Liver (tissue), 9 donors: ENCODE measurements around the gene NOCT. TPM values are rescaled to one million over a fixed set of nuclear protein-coding genes. Genes with fewer than 3 reads are reported as not detected.

Experiments
- DNase-seq: peaks from one replicate; pipeline ENCODE4 v3.0.0-alpha.2; 2017; ENCODE audit warnings: low spot score
- H3K27ac ChIP-seq, 2 donors: one replicate each; pipeline ENCODE4 v1.7.0; 2013; ENCODE audit warnings: inconsistent platforms in 2 of 2, low read length in 2 of 2, control low read depth in 1 of 2, low read depth in 1 of 2, mild to moderate bottlenecking in 1 of 2
- H3K27me3 ChIP-seq, 4 donors: one replicate each; pipeline versions ENCODE4 v1.6.1 to v1.7.0; 2013; ENCODE audit warnings: low read length in 3 of 4, inconsistent platforms in 1 of 4, mild to moderate bottlenecking in 1 of 4, moderate library complexity in 1 of 4; ENCODE audit not compliant: control insufficient read depth in 4 of 4, insufficient read depth in 4 of 4
- H3K36me3 ChIP-seq, 4 donors: one replicate each; pipeline versions ENCODE4 v1.6.1 to v1.7.0; 2013; ENCODE audit warnings: low read length in 3 of 4, mild to moderate bottlenecking in 3 of 4, low read depth in 1 of 4, moderate library complexity in 1 of 4; ENCODE audit not compliant: control insufficient read depth in 4 of 4, insufficient read depth in 3 of 4
- H3K4me1 ChIP-seq, 4 donors: one replicate each; pipeline versions ENCODE4 v1.6.1 to v1.7.0; 2013; ENCODE audit warnings: low read length in 3 of 4, mild to moderate bottlenecking in 3 of 4, moderate library complexity in 1 of 4; ENCODE audit not compliant: control insufficient read depth in 4 of 4, insufficient read depth in 4 of 4
- H3K4me3 ChIP-seq, 3 donors: one replicate each; pipeline versions ENCODE4 v1.6.1 to v1.7.0; 2013; ENCODE audit warnings: low read length in 3 of 3, control low read depth in 1 of 3, low read depth in 1 of 3, mild to moderate bottlenecking in 1 of 3
- H3K9ac ChIP-seq, 2 donors: one replicate each; pipeline ENCODE4 v1.7.0; 2013; ENCODE audit warnings: low read length in 2 of 2, mild to moderate bottlenecking in 2 of 2, moderate library complexity in 2 of 2, control low read depth in 1 of 2, low read depth in 1 of 2
- H3K9me3 ChIP-seq, 4 donors: one replicate each; pipeline versions ENCODE4 v1.6.1 to v1.7.0; 2013; ENCODE audit warnings: low read length in 3 of 4; ENCODE audit not compliant: control insufficient read depth in 4 of 4
- EGR1 ChIP-seq, 2 donors: IDR thresholded peaks; 2 replicates each; pipeline ENCODE4 v1.6.1; 2016 to 2018; ENCODE audit warnings: antibody characterized with exemption in 2 of 2, low read depth in 2 of 2
- FOXA1 ChIP-seq: IDR thresholded peaks from 2 replicates; pipeline ENCODE4 v1.6.1; 2016; ENCODE audit warnings: antibody characterized with exemption
- FOXA2 ChIP-seq: IDR thresholded peaks from 2 replicates; pipeline ENCODE4 v1.6.1; 2016; ENCODE audit warnings: antibody characterized with exemption
- GABPA ChIP-seq, 2 donors: IDR thresholded peaks in 1 of 2; conservative IDR thresholded peaks in 1 of 2; 2 replicates each; pipeline ENCODE4 v1.6.1; 2016; ENCODE audit warnings: antibody characterized with exemption in 2 of 2, mild to moderate bottlenecking in 1 of 2, moderate library complexity in 1 of 2
- HNF4A ChIP-seq, 2 donors: conservative IDR thresholded peaks; 2 replicates each; pipeline ENCODE4 v1.6.1; 2016; ENCODE audit warnings: antibody characterized with exemption in 2 of 2, mild to moderate bottlenecking in 2 of 2
- HNF4G ChIP-seq: IDR thresholded peaks from 2 replicates; pipeline ENCODE4 v1.6.1; 2016; ENCODE audit warnings: antibody characterized with exemption
- JUND ChIP-seq, 2 donors: IDR thresholded peaks; 2 replicates each; pipeline ENCODE4 v1.6.1; 2016; ENCODE audit warnings: antibody characterized with exemption in 2 of 2
- NR2F2 ChIP-seq: IDR thresholded peaks from 2 replicates; pipeline ENCODE4 v1.6.1; 2016; ENCODE audit warnings: antibody characterized with exemption
- RAD21 ChIP-seq, 2 donors: IDR thresholded peaks; 2 replicates each; pipeline ENCODE4 v1.6.1; 2016; ENCODE audit warnings: antibody characterized with exemption in 2 of 2, mild to moderate bottlenecking in 2 of 2
- RXRA ChIP-seq, 2 donors: IDR thresholded peaks; 2 replicates each; pipeline ENCODE4 v1.6.1; 2017 to 2018; ENCODE audit warnings: antibody characterized with exemption in 2 of 2, mild to moderate bottlenecking in 1 of 2
- TAF1 ChIP-seq: conservative IDR thresholded peaks from 2 replicates; pipeline ENCODE4 v1.6.1; 2016; ENCODE audit warnings: antibody characterized with exemption, mild to moderate bottlenecking
- YY1 ChIP-seq: IDR thresholded peaks from 2 replicates; pipeline ENCODE4 v1.6.1; 2016; ENCODE audit warnings: antibody characterized with exemption, mild to moderate bottlenecking
- WGBS: extraction: QIAGEN DNeasy Blood & Tissue Kit; methylation state at CpG from one replicate; pipeline ENCODE4 v1.1.7; 2013; 5-methylcytosine and 5-hydroxymethylcytosine counted together
- polyA plus RNA-seq, 2 donors: library from polyadenylated mRNA; stranded (reverse) in 1 of 2; unstranded in 1 of 2; fragments of 200-250 nt in 1 of 2; fragments of >200 nt in 1 of 2; fragmentation: Nextera tagmentation in 1 of 2; extraction: Ambion mirVana in 1 of 2; gene quantifications; one replicate each; pipeline versions ENCODE4 v1.2.1 to v1.2.3, GENCODE V29; 2013 to 2015
- total RNA-seq, 2 donors: library from RNA; depleted of rRNA; stranded (reverse); fragments of >200 nt; gene quantifications; one replicate each; pipeline ENCODE4 v1.2.3, GENCODE V29; 2014
- TF ChIP-seq, protein P1 (sequence below): IDR thresholded peaks from 2 replicates; pipeline ENCODE4 v1.6.1; 2016; ENCODE audit warnings: antibody characterized with exemption
- TF ChIP-seq, protein P2 (sequence below): IDR thresholded peaks from 2 replicates; pipeline ENCODE4 v1.6.1; 2016; ENCODE audit warnings: antibody characterized with exemption, mild to moderate bottlenecking
- TF ChIP-seq, protein P3 (sequence below): fragments of 150-350 bp; IDR thresholded peaks from 2 replicates; pipeline ENCODE4 v1.5.1; 2017; ENCODE audit warnings: improper control_type of control experiment, low read depth, low read length; ENCODE audit not compliant: missing input control
- TF ChIP-seq, protein P4 (sequence below): IDR thresholded peaks from 2 replicates; pipeline ENCODE4 v1.6.1; 2016; ENCODE audit warnings: antibody characterized with exemption
- donor health status: healthy.
- donor health status: healthy.
- donor health status: healthy.
- donor health status: healthy.
- donor health status: healthy.

The NOCT gene
- total and polyA plus RNA-seq, 4 donors: 2.8 to 11.9 (median 4.3) TPM

DNA sequence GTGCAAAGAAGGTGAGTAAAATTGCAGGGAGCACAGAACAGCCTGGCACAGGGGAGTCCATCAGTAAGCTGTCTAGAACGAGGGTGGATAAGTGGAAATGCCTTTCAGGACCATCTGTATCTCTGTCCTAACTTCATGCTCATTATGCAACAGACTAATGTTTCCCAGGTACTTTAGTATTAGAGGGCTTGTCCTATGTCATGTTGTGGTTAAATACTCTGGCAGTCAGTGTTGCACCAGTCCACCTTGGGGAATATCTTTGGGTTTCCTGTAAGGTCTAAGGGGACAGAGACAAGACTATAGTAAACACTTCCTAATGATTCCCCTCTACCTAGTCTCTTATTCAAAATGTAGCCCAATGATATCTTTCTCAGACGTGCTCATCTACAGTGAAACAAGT is 21.3 kb downstream of the NOCT start:
- no peak overlapping the region for H3K27ac ChIP-seq
- no peaks in the 10 kb centered on the region for H3K27me3 ChIP-seq
- WGBS: 83% methylated on average over 2 of the region's 2 CpGs
- no peaks in the 10 kb centered on the region for H3K4me1 ChIP-seq
- no peak for TF ChIP-seq TAF1
- no peak for TF ChIP-seq HNF4A (conservative IDR thresholded peaks at IDR 0.05)
- TF ChIP-seq YY1: no peak
- no peak for TF ChIP-seq EGR1 (IDR thresholded peaks at IDR 0.05; ENCODE audit: low read depth in 2 of 2)
- no peak for TF ChIP-seq HNF4G
- no peak for TF ChIP-seq NR2F2
- TF ChIP-seq, protein P1, sequence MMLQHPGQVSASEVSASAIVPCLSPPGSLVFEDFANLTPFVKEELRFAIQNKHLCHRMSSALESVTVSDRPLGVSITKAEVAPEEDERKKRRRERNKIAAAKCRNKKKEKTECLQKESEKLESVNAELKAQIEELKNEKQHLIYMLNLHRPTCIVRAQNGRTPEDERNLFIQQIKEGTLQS: no peak
- TF ChIP-seq, protein P2, sequence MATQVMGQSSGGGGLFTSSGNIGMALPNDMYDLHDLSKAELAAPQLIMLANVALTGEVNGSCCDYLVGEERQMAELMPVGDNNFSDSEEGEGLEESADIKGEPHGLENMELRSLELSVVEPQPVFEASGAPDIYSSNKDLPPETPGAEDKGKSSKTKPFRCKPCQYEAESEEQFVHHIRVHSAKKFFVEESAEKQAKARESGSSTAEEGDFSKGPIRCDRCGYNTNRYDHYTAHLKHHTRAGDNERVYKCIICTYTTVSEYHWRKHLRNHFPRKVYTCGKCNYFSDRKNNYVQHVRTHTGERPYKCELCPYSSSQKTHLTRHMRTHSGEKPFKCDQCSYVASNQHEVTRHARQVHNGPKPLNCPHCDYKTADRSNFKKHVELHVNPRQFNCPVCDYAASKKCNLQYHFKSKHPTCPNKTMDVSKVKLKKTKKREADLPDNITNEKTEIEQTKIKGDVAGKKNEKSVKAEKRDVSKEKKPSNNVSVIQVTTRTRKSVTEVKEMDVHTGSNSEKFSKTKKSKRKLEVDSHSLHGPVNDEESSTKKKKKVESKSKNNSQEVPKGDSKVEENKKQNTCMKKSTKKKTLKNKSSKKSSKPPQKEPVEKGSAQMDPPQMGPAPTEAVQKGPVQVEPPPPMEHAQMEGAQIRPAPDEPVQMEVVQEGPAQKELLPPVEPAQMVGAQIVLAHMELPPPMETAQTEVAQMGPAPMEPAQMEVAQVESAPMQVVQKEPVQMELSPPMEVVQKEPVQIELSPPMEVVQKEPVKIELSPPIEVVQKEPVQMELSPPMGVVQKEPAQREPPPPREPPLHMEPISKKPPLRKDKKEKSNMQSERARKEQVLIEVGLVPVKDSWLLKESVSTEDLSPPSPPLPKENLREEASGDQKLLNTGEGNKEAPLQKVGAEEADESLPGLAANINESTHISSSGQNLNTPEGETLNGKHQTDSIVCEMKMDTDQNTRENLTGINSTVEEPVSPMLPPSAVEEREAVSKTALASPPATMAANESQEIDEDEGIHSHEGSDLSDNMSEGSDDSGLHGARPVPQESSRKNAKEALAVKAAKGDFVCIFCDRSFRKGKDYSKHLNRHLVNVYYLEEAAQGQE: no peak
- no peak for TF ChIP-seq RXRA (IDR thresholded peaks at IDR 0.05)
- no peak for TF ChIP-seq FOXA1
- TF ChIP-seq GABPA (IDR thresholded peaks at IDR 0.05 in 1 of 2, conservative IDR thresholded peaks at IDR 0.05 in 1 of 2): no peak
- TF ChIP-seq JUND (IDR thresholded peaks at IDR 0.05): no peak
- TF ChIP-seq FOXA2: no peak
- TF ChIP-seq, protein P3, sequence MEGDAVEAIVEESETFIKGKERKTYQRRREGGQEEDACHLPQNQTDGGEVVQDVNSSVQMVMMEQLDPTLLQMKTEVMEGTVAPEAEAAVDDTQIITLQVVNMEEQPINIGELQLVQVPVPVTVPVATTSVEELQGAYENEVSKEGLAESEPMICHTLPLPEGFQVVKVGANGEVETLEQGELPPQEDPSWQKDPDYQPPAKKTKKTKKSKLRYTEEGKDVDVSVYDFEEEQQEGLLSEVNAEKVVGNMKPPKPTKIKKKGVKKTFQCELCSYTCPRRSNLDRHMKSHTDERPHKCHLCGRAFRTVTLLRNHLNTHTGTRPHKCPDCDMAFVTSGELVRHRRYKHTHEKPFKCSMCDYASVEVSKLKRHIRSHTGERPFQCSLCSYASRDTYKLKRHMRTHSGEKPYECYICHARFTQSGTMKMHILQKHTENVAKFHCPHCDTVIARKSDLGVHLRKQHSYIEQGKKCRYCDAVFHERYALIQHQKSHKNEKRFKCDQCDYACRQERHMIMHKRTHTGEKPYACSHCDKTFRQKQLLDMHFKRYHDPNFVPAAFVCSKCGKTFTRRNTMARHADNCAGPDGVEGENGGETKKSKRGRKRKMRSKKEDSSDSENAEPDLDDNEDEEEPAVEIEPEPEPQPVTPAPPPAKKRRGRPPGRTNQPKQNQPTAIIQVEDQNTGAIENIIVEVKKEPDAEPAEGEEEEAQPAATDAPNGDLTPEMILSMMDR: no peak
- TF ChIP-seq RAD21 (IDR thresholded peaks at IDR 0.05): no peak
- H3K9ac ChIP-seq: no peak overlapping the region
- no peak overlapping the region for H3K4me3 ChIP-seq
- H3K9me3 ChIP-seq: no peaks in the 10 kb centered on the region
- H3K36me3 ChIP-seq: peaks cover 0 to 6% (median under 1%) of the 10 kb centered on the region in 4 donors
- DNase-seq: no peak

DNA sequence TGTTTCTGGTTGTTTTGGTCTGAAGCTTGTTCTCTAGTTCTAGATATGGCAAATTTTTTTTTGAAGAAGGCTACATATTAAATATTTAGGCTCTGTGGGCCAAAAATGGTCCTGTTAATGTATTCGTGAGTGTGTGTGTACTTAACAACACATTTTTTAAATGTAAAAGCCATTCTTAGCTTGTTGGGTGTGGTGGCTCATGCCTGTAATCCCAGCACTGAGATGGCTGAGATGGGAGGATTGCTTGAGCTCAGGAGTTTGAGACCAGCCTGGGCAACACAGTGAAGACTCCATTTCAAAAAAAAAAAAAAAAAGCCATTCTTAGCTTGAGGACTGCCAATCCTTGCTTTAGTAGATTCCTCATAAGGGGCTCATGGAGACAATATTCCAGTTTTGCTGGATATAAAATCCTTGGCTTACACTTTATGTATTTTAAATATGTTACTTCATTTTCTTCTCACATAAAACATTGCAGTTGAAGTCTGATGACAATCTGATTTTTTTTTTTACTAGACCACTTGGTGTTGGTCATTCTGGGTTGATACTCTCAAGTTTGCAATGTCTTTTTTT is 23.4 kb downstream of the NOCT start:
- TF ChIP-seq, protein P3: no peak
- TF ChIP-seq RAD21 (IDR thresholded peaks at IDR 0.05) (no peak), GABPA (IDR thresholded peaks at IDR 0.05 in 1 of 2, conservative IDR thresholded peaks at IDR 0.05 in 1 of 2) (no peak)
- TF ChIP-seq, protein P4, sequence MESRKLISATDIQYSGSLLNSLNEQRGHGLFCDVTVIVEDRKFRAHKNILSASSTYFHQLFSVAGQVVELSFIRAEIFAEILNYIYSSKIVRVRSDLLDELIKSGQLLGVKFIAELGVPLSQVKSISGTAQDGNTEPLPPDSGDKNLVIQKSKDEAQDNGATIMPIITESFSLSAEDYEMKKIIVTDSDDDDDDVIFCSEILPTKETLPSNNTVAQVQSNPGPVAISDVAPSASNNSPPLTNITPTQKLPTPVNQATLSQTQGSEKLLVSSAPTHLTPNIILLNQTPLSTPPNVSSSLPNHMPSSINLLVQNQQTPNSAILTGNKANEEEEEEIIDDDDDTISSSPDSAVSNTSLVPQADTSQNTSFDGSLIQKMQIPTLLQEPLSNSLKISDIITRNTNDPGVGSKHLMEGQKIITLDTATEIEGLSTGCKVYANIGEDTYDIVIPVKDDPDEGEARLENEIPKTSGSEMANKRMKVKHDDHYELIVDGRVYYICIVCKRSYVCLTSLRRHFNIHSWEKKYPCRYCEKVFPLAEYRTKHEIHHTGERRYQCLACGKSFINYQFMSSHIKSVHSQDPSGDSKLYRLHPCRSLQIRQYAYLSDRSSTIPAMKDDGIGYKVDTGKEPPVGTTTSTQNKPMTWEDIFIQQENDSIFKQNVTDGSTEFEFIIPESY: no peak
- TF ChIP-seq, protein P1: no peak
- Histone ChIP-seq H3K4me1 (no peaks in the 10 kb centered on the region), H3K36me3 (peaks cover 2 to 11% (median 6%) of the 10 kb centered on the region in 4 donors), H3K27me3 (no peaks in the 10 kb centered on the region), H3K4me3 (no peak overlapping the region), H3K9me3 (no peaks in the 10 kb centered on the region), H3K9ac (no peak overlapping the region), H3K27ac (no peak overlapping the region)
- DNase-seq: no peak
- 87% methylated on average over 1 of the region's 1 CpG for WGBS
